Transverse colon (tissue), 4 donors: ENCODE measurements around the gene TBC1D8. TPM values are rescaled to one million over a fixed set of nuclear protein-coding genes. Genes with fewer than 3 reads are reported as not detected.

Experiments used
- DNase-seq: peaks from one replicate; pipeline ENCODE4 v3.0.0-alpha.2; 2019
- H3K27ac ChIP-seq, 4 donors: fragments of 200-600 bp; sonication (generic); 2 replicates each; pipeline ENCODE4 v1.5.1; 2016 to 2018; ENCODE audit warnings: inconsistent platforms in 4 of 4
- H3K27me3 ChIP-seq: fragments of 200-600 bp; sonication (generic); 2 replicates; pipeline ENCODE4 v1.5.1; 2017; ENCODE audit warnings: inconsistent platforms
- H3K36me3 ChIP-seq, 4 donors: fragments of 200-600 bp; sonication (generic); 2 replicates each; pipeline ENCODE4 v1.5.1; 2017 to 2019; ENCODE audit warnings: inconsistent platforms in 4 of 4
- H3K4me1 ChIP-seq, 4 donors: fragments of 200-600 bp; sonication (generic); 2 replicates each; pipeline ENCODE4 v1.5.1; 2017 to 2020; ENCODE audit warnings: inconsistent platforms in 4 of 4
- H3K4me3 ChIP-seq, 4 donors: fragments of 200-600 bp; sonication (generic); 1 replicate in 1 of 4; 2 replicates in 3 of 4; pipeline versions ENCODE4 v1.5.1 to v1.6.1; 2017 to 2019; ENCODE audit warnings: inconsistent platforms in 4 of 4
- H3K9me3 ChIP-seq, 2 donors: fragments of 200-600 bp; sonication (generic); 2 replicates each; pipeline ENCODE4 v1.5.1; 2017 to 2019; ENCODE audit warnings: inconsistent platforms in 2 of 2
- CTCF ChIP-seq, 5 experiments: fragments of 200-600 bp in 3 of 5; fragments of 450-650 bp in 2 of 5; sonication (generic) in 3 of 5; IDR thresholded peaks; 1 replicate in 2 of 5; 2 replicates in 3 of 5; pipeline ENCODE4 v1.5.1; 2016 to 2017; ENCODE audit warnings: antibody characterized with exemption in 5 of 5, inconsistent platforms in 3 of 5, mild to moderate bottlenecking in 2 of 5, moderate library complexity in 1 of 5
- EP300 ChIP-seq: sonication (generic); formaldehyde crosslinking; IDR thresholded peaks from one replicate; pipeline ENCODE4 v1.6.1; 2017; ENCODE audit warnings: antibody characterized with exemption, low read depth
- POLR2A ChIP-seq: fragments of 450-650 bp; IDR thresholded peaks from one replicate; pipeline ENCODE4 v1.6.1; 2016; ENCODE audit warnings: antibody characterized with exemption, mild to moderate bottlenecking, moderate library complexity
- POLR2AphosphoS5 ChIP-seq, 3 donors: sonication (generic); formaldehyde crosslinking; IDR thresholded peaks; one replicate each; pipeline ENCODE4 v1.6.1; 2016; ENCODE audit warnings: antibody characterized with exemption in 3 of 3
- WGBS, 2 donors: methylation state at CpG; one replicate each; pipeline ENCODE4 v1.1.5; 2018; ENCODE audit warnings: low coverage in 1 of 2; 5-methylcytosine and 5-hydroxymethylcytosine counted together
- in situ Hi-C, 4 donors: fragments of 200-750 bp; cut with MboI; loops; one replicate each; pipeline versions ENCODE4 v1.15.0 to v1.15.1; 2017; ENCODE audit warnings: low sequenced_read_pairs in 3 of 4, low pct_ligation_motif_present in 1 of 4, low pct_unique_long_range_greater_than_20kb in 1 of 4
- intact Hi-C: fragments of 100-400 bp; cut with DNase I; formaldehyde crosslinking; loops from one replicate; pipeline ENCODE4 v1.15.1; 2023; ENCODE audit warnings: low total_unique reads
- total RNA-seq, 4 donors: library from RNA; depleted of rRNA; stranded (reverse); fragments of >200 nt; gene quantifications; one replicate each; pipeline ENCODE4 v1.1.0, GENCODE V29; 2016

The TBC1D8 gene
- total RNA-seq, 4 donors from 2014 or later: 26.5 to 232 (median 88.4) TPM

- Histone ChIP-seq H3K9me3 (no peaks in the 10 kb centered on the region), H3K36me3 (peaks cover 0 to 9% (median 0%) of the 10 kb centered on the region in 4 donors), H3K4me3 (no peak overlapping the region), H3K27ac (no peak overlapping the region), H3K27me3 (no peaks in the 10 kb centered on the region), H3K4me1 (peaks cover 0 to 26% (median 10%) of the 10 kb centered on the region in 4 donors)
- WGBS, 2 donors: 91 to 100% methylated on average over 2 to 6 of the region's 6 CpGs
- intact Hi-C loops (no loop called here), in situ Hi-C loops (loop anchor here in 2 of 4 donors (25.0 kb wide), 1 partner anchor 189 kb away; no protein-coding TSS in a partner anchor)
- no peak for TF ChIP-seq POLR2A
- TF ChIP-seq CTCF (IDR thresholded peaks at IDR 0.05): no peak
- TF ChIP-seq POLR2AphosphoS5 (IDR thresholded peaks at IDR 0.05): no peak
- TF ChIP-seq EP300: no peak
- DNase-seq: no peak
These were observed 127.7 kb downstream of the TBC1D8 start for GRCh38 chr2:101023327-101024107.

DNA sequence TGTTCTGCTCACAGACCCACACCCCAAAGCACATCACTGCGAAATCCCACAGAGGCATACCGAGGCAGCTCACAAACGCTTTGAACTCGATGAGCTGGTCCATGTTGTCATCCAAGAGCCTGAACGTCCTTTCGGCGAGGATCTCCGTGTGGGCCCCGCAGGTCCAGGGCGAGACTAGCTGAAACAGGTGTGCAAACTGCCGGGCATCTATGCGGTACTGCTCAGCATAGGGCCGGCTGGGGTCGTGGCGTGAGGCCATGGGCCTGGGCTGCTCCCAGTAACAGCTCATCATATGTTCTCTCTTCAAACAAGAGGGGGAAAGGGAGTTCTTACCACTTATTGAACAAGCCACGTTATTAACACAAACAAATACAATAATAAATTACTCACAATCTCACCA lies 129.0 kb downstream of the TBC1D8 start:
- intact Hi-C loops: no loop called here
- no peak overlapping the region for H3K4me3 ChIP-seq
- peaks cover 0 to 26% (median 10%) of the 10 kb centered on the region in 4 donors for H3K4me1 ChIP-seq
- H3K27ac ChIP-seq: no peak overlapping the region
- TF ChIP-seq POLR2AphosphoS5 (IDR thresholded peaks at IDR 0.05) (no peak), EP300 (no peak), POLR2A (no peak), CTCF (IDR thresholded peaks at IDR 0.05) (no peak)
- no peaks in the 10 kb centered on the region for H3K9me3 ChIP-seq
- H3K27me3 ChIP-seq: no peaks in the 10 kb centered on the region
- peaks cover 0 to 9% (median 0%) of the 10 kb centered on the region in 4 donors for H3K36me3 ChIP-seq
- in situ Hi-C loops: loop anchor here in 2 of 4 donors (25.0 kb wide), 1 partner anchor 190 kb away; no protein-coding TSS in a partner anchor
- 85 to 100% methylated on average over 1 to 16 of the region's 16 CpGs for WGBS, 2 donors
- no peak for DNase-seq

DNA sequence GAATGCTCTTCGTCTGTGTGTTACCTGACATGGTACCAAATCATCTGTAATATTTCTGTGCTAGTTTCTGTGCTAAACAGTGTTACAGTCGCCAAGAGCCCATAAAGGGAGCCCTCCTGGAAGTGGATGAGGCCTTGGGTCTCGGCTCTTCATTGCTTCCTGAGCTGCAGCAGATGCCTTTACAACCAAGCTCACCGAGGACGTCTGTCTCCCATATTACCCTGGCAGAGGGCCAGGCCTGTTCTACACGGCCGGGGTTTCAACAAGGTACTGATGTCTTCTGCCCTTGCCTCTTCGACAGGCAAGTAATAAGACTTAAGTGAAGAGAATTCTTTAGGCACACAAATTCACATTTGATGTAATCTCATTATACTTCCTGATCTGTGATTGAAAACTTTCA lies 132.2 kb downstream of the TBC1D8 start:
- no peak for DNase-seq
- H3K36me3 ChIP-seq: peaks cover 0 to 9% (median 0%) of the 10 kb centered on the region in 4 donors
- in situ Hi-C loops: loop anchor here in 2 of 4 donors (10.0 to 25.0 kb wide), 2 partner anchors 136 to 193 kb away; partner anchors contain the start of gene TBC1D8 (in 1 of the 2)

More for the DNA sequence above, 132.2 kb downstream of the TBC1D8 start:
- H3K27me3 ChIP-seq: no peaks in the 10 kb centered on the region
- no peaks in the 10 kb centered on the region for H3K4me1 ChIP-seq
- TF ChIP-seq EP300 (no peak), POLR2AphosphoS5 (IDR thresholded peaks at IDR 0.05) (no peak), CTCF (IDR thresholded peaks at IDR 0.05) (no peak), POLR2A (no peak)
- H3K9me3 ChIP-seq: no peaks in the 10 kb centered on the region
- intact Hi-C loops: no loop called here
- WGBS, 2 donors: 30 to 40% methylated on average over 8 of the region's 8 CpGs
- H3K27ac ChIP-seq: no peak overlapping the region
- H3K4me3 ChIP-seq: no peak overlapping the region
